HEK293 (cell line): ENCODE measurements around the gene OBP2A.

ENCODE experiments used
- CTCF ChIA-PET: fragments of 350-600 bp; formaldehyde crosslinking; extraction: SDS; loops from one replicate; lab custom pipeline; 2021; ENCODE audit warnings: antibody characterized with exemption; lab: Yijun Ruan, JAX
- POLR2A ChIA-PET: fragments of 300-600 bp; formaldehyde crosslinking; extraction: SDS; loops from one replicate; lab custom pipeline; 2020; ENCODE audit warnings: antibody characterized with exemption, inconsistent platforms; lab: Yijun Ruan, JAX
- H3K27ac ChIP-seq: fragments of 200-500 bp; sonication (Bioruptor generic); 2 replicates; pipeline ENCODE4 v1.5.1; 2014; ENCODE audit warnings: low read depth, low read length, control low read depth, inconsistent platforms; ENCODE audit errors: extremely low read depth
- H3K36me3 ChIP-seq, 2 experiments: fragments of 200-500 bp in 1 of 2; sonication (Bioruptor generic) in 1 of 2; 1 replicate in 1 of 2; 2 replicates in 1 of 2; pipeline ENCODE4 v1.5.1; 2014 to 2017; ENCODE audit warnings: inconsistent platforms in 2 of 2, low read length in 2 of 2; ENCODE audit not compliant: control insufficient read depth in 2 of 2, insufficient read depth in 1 of 2
- H3K4me1 ChIP-seq: fragments of 200-500 bp; sonication (Bioruptor generic); 2 replicates; pipeline ENCODE4 v1.5.1; 2014; ENCODE audit warnings: mild to moderate bottlenecking, low read length, inconsistent platforms; ENCODE audit not compliant: control insufficient read depth, insufficient read depth
- H3K4me3 ChIP-seq: 2 replicates; pipeline ENCODE4 v1.5.1; 2011; ENCODE audit warnings: low read depth, mild to moderate bottlenecking, control low read depth, low read length, moderate library complexity
- H3K9me3 ChIP-seq: fragments of 200-500 bp; sonication (Bioruptor generic); 2 replicates; pipeline ENCODE4 v1.5.1; 2014; ENCODE audit warnings: low read depth, low read length, inconsistent platforms; ENCODE audit not compliant: control insufficient read depth, insufficient read depth
- GLI2 ChIP-seq: fragments of 450-650 bp; formaldehyde crosslinking; IDR thresholded peaks from 2 replicates; pipeline ENCODE4; 2017; ENCODE audit warnings: missing biosample characterization, missing genetic modification characterization, low read depth, borderline replicate concordance
- GLIS1 ChIP-seq: fragments of 450-650 bp; formaldehyde crosslinking; IDR thresholded peaks from 2 replicates; pipeline ENCODE4 v1.5.1; 2016; ENCODE audit warnings: missing biosample characterization, missing genetic modification characterization
- KLF1 ChIP-seq: fragments of 450-650 bp; formaldehyde crosslinking; IDR thresholded peaks from 2 replicates; pipeline ENCODE4 v1.5.1; 2016; ENCODE audit warnings: missing biosample characterization, missing genetic modification characterization
- TRIM28 ChIP-seq: IDR thresholded peaks from 2 replicates; pipeline ENCODE4 v1.6.1; 2011; ENCODE audit warnings: low read length, control low read depth, borderline replicate concordance
- ZNF114 ChIP-seq: fragments of 450-650 bp; formaldehyde crosslinking; IDR thresholded peaks from 2 replicates; pipeline ENCODE4 v1.5.0; 2017; ENCODE audit warnings: missing biosample characterization, missing genetic modification characterization
- ZNF132 ChIP-seq: fragments of 450-650 bp; formaldehyde crosslinking; IDR thresholded peaks from 2 replicates; pipeline ENCODE4 v1.5.1; 2017; ENCODE audit warnings: missing biosample characterization, missing genetic modification characterization, borderline replicate concordance
- ZNF169 ChIP-seq: fragments of 450-650 bp; formaldehyde crosslinking; IDR thresholded peaks from 2 replicates; pipeline ENCODE4 v1.5.1; 2016; ENCODE audit warnings: missing biosample characterization, missing genetic modification characterization
- ZNF174 ChIP-seq: fragments of 450-650 bp; formaldehyde crosslinking; IDR thresholded peaks from 2 replicates; pipeline ENCODE4 v1.5.0; 2017; ENCODE audit warnings: missing biosample characterization, mild to moderate bottlenecking, missing genetic modification characterization
- ZNF223 ChIP-seq: fragments of 450-650 bp; formaldehyde crosslinking; IDR thresholded peaks from 2 replicates; pipeline ENCODE4 v1.5.1; 2016; ENCODE audit warnings: missing biosample characterization, missing genetic modification characterization
- ZNF24 ChIP-seq: fragments of 450-650 bp; formaldehyde crosslinking; IDR thresholded peaks from 2 replicates; pipeline ENCODE4 v1.5.1; 2016; ENCODE audit warnings: missing biosample characterization, missing genetic modification characterization
- ZNF248 ChIP-seq: fragments of 450-650 bp; formaldehyde crosslinking; IDR thresholded peaks from 2 replicates; pipeline ENCODE4 v1.5.1; 2017; ENCODE audit warnings: missing biosample characterization, missing genetic modification characterization
- ZNF324 ChIP-seq: fragments of 450-650 bp; formaldehyde crosslinking; IDR thresholded peaks from 2 replicates; pipeline ENCODE4 v1.5.1; 2016; ENCODE audit warnings: missing biosample characterization, missing genetic modification characterization
- ZNF404 ChIP-seq: fragments of 450-650 bp; formaldehyde crosslinking; IDR thresholded peaks from 2 replicates; pipeline ENCODE4 v1.5.1; 2017; ENCODE audit warnings: missing biosample characterization, missing genetic modification characterization
- ZNF585B ChIP-seq: fragments of 450-650 bp; formaldehyde crosslinking; IDR thresholded peaks from 2 replicates; pipeline ENCODE4 v1.5.1; 2016; ENCODE audit warnings: missing biosample characterization, missing genetic modification characterization
- ZNF626 ChIP-seq: fragments of 450-650 bp; sonication (Bioruptor Pico); formaldehyde crosslinking; IDR thresholded peaks from 2 replicates; pipeline ENCODE4 v1.5.1; 2018; ENCODE audit warnings: missing biosample characterization, missing genetic modification characterization, inconsistent platforms
- ZNF629 ChIP-seq: fragments of 450-650 bp; formaldehyde crosslinking; IDR thresholded peaks from 2 replicates; pipeline ENCODE4 v1.5.1; 2017; ENCODE audit warnings: missing biosample characterization, missing genetic modification characterization
- ZNF777 ChIP-seq: fragments of 450-650 bp; formaldehyde crosslinking; IDR thresholded peaks from 2 replicates; pipeline ENCODE4 v1.5.1; 2017; ENCODE audit warnings: missing biosample characterization, missing genetic modification characterization, borderline replicate concordance
- ZSCAN16 ChIP-seq: fragments of 450-650 bp; formaldehyde crosslinking; IDR thresholded peaks from 2 replicates; pipeline ENCODE4 v1.5.1; 2016; ENCODE audit warnings: missing biosample characterization, missing genetic modification characterization
- ZSCAN30 ChIP-seq: fragments of 450-650 bp; IDR thresholded peaks from 2 replicates; pipeline ENCODE4 v1.5.1; 2018; ENCODE audit warnings: missing biosample characterization, mild to moderate bottlenecking, missing genetic modification characterization, moderate library complexity
- TF ChIP-seq, protein P1 (sequence below): fragments of 450-650 bp; formaldehyde crosslinking; IDR thresholded peaks from 2 replicates; pipeline ENCODE4 v1.5.1; 2016; ENCODE audit warnings: missing biosample characterization, missing genetic modification characterization
- TF ChIP-seq, protein P2 (sequence below): fragments of 450-650 bp; formaldehyde crosslinking; IDR thresholded peaks from 2 replicates; pipeline ENCODE4 v1.5.1; 2016; ENCODE audit warnings: missing biosample characterization, missing genetic modification characterization
- TF ChIP-seq, protein P3 (sequence below): fragments of 450-650 bp; formaldehyde crosslinking; IDR thresholded peaks from 2 replicates; pipeline ENCODE4 v1.5.1; 2016; ENCODE audit warnings: missing biosample characterization, missing genetic modification characterization

The OBP2A gene

GRCh38 chr9:135582541-135582940 lies 36.6 kb downstream of the OBP2A start (continued):
- TF ChIP-seq ZSCAN16 (tag by site-specific recombination) (no peak), ZNF629 (tag by site-specific recombination) (no peak), ZNF223 (no peak), ZNF324 (tag by site-specific recombination) (no peak), GLI2 (tag by site-specific recombination) (no peak), TRIM28 (no peak), ZNF24 (tag by site-specific recombination) (no peak)
- TF ChIP-seq, protein P1, sequence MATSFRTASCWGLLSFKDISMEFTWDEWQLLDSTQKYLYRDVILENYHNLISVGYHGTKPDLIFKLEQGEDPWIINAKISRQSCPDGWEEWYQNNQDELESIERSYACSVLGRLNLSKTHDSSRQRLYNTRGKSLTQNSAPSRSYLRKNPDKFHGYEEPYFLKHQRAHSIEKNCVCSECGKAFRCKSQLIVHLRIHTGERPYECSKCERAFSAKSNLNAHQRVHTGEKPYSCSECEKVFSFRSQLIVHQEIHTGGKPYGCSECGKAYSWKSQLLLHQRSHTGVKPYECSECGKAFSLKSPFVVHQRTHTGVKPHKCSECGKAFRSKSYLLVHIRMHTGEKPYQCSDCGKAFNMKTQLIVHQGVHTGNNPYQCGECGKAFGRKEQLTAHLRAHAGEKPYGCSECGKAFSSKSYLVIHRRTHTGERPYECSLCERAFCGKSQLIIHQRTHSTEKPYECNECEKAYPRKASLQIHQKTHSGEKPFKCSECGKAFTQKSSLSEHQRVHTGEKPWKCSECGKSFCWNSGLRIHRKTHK (tag by site-specific recombination) = no peak
- TF ChIP-seq, protein P2, sequence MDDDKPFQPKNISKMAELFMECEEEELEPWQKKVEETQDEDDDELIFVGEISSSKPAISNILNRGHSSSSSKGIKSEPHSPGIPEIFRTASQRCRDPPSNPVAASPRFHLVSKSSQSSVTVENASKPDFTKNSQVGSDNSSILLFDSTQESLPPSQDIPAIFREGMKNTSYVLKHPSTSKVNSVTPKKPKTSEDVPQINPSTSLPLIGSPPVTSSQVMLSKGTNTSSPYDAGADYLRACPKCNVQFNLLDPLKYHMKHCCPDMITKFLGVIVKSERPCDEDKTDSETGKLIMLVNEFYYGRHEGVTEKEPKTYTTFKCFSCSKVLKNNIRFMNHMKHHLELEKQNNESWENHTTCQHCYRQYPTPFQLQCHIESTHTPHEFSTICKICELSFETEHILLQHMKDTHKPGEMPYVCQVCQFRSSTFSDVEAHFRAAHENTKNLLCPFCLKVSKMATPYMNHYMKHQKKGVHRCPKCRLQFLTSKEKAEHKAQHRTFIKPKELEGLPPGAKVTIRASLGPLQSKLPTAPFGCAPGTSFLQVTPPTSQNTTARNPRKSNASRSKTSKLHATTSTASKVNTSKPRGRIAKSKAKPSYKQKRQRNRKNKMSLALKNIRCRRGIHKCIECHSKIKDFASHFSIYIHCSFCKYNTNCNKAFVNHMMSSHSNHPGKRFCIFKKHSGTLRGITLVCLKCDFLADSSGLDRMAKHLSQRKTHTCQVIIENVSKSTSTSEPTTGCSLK (tag by site-specific recombination) = no peak

DNA sequence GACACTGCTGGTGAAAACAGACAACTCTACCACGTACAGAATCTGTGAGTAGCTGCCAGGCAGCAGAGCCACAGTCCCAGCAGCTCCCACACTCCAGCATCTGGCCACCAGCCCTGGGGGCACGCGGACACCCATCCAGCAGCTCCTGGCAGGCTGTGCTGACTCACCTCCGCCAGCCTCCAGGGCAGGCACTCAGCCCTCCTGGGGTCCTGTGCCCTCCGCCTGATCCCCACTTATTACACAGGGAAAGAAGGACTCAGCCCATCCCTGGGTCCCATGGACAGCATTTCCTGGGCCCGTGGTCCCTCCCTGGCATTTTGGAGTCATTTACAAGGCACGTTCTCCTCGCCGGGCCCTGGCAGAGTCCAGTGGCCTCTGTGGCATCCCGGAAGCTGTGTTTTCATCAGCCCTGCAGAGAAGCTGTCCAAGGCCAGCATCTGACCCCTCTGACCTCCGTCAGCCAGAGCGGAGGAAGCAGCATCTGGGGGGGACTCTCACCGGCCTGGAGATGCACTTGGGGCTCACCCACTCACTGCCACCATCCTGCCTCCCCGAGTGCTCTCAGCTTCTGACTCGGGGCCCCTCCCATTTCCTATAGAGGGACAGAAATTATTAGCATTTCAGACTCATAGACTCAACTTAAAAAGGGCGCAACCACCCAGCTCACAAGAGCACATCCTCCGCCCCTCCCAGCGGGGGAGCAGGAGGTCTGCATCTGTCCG lies 37.2 kb downstream of the OBP2A start:
- H3K27ac ChIP-seq = no peak overlapping the region
- no peaks in the 10 kb centered on the region for H3K9me3 ChIP-seq
- H3K4me1 ChIP-seq = no peaks in the 10 kb centered on the region
- TF ChIP-seq ZNF174 (tag by site-specific recombination) (no peak), GLIS1 (tag by site-specific recombination) (0 out of 2 replicates have a peak, but pooled peaks have one; percentile 11)
- H3K4me3 ChIP-seq = no peak overlapping the region
- POLR2A ChIA-PET = no interaction called here
- CTCF ChIA-PET = interaction anchor here (1.2 kb wide), 1 partner anchor 20 kb away, joined by 4 read pairs; no protein-coding TSS in a partner anchor
- no peaks in the 10 kb centered on the region for H3K36me3 ChIP-seq

DNA sequence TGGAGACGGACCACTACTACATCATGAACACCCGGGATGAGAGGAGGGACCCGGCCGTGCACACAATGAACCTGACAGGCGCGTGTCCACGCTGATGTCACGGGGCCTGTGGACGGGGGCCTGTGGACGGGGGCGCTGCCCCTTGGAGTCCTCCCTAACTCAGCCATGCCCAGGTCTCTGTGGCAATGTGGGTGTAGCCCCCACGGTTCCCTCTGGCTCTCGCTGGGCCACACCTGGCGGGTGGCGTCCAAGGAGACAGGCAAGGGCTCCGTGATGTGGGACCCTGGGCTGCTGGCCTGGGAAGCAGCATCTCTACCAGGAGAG lies 37.7 kb downstream of the OBP2A start:
- CTCF ChIA-PET = no interaction called here
- H3K27ac ChIP-seq = no peak overlapping the region
- no peaks in the 10 kb centered on the region for H3K36me3 ChIP-seq
- no peaks in the 10 kb centered on the region for H3K9me3 ChIP-seq
- H3K4me3 ChIP-seq = no peak overlapping the region
- no peaks in the 10 kb centered on the region for H3K4me1 ChIP-seq
- TF ChIP-seq, protein P3, sequence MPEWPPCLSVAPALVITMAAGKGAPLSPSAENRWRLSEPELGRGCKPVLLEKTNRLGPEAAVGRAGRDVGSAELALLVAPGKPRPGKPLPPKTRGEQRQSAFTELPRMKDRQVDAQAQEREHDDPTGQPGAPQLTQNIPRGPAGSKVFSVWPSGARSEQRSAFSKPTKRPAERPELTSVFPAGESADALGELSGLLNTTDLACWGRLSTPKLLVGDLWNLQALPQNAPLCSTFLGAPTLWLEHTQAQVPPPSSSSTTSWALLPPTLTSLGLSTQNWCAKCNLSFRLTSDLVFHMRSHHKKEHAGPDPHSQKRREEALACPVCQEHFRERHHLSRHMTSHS (tag by site-specific recombination) = no peak
- TF ChIP-seq KLF1 (tag by site-specific recombination) = 0 out of 2 replicates have a peak, but pooled peaks have one; percentile 13
- TF ChIP-seq, all 188 proteins: peak for 1
- POLR2A ChIA-PET = no interaction called here

DNA sequence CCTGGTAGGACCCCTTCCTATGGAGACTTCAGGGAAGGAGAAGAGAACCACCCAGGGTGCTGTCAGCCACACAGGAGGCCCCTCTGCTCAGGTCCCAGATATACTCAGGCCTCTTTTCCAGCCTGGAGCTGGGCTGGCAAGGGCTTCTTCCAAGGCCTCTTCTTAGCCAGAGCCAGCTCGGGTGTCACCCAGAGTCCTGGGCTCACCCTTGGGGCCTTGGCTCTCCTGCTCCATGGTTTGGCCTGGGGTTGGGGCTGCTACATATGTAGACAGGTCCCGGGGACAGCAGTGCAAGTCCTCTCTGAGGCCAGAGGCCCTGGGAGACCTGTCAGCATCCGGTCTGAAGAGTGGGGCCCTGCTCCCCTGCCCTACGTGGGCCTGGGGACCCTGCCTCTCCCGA lies 38.4 kb downstream of the OBP2A start:
- no peak overlapping the region for H3K27ac ChIP-seq
- no peaks in the 10 kb centered on the region for H3K36me3 ChIP-seq
- no peak overlapping the region for H3K4me3 ChIP-seq
- TF ChIP-seq ZNF132 (tag by site-specific recombination) (no peak), ZNF585B (no peak), ZNF248 (tag by site-specific recombination) (no peak), ZNF626 (tag by site-specific recombination) (no peak), ZNF777 (tag by site-specific recombination) (no peak), ZNF404 (no peak), ZSCAN30 (tag by site-specific recombination) (no peak), ZNF114 (no peak), ZNF169 (tag by site-specific recombination) (no peak)
- H3K9me3 ChIP-seq = no peaks in the 10 kb centered on the region
- H3K4me1 ChIP-seq = no peaks in the 10 kb centered on the region
- ChIA-PET CTCF (no interaction called here), POLR2A (no interaction called here)
